Cerebellar nuclear complex (tissue), 1 donor: ENCODE data around the gene SYNE3.

Experiments
- DNase-seq, 2 experiments: peaks; one replicate each; lab custom pipeline; 2025; lab: John Stamatoyannopoulos, UW

The SYNE3 gene

DNA sequence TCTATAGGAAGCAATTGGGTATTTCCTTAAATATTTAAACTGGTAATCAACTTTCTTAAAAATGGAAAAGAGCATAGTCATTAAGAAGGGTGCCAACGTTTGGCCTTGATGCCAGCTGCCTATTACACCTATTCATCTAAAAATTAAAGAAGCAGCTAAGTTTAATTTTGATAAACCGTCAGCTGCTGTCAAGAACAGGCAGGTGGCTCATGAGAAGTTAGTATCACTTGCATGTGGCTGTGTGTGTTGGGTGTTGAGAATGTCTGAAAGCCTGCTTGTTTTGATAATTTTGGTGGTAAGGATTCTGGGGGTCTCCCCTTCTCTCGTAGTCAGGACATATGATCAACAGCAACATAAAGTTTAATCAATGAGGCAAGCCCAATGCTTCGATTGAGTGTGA, 24.9 kb upstream of the SYNE3 start:
- no peak for DNase-seq

- DNase-seq, result no peak
Measured at GRCh38 chr14:95540236-95540855, 23.9 kb upstream of the SYNE3 start.

GRCh38 chr14:95538801-95539509, 22.5 kb upstream of the SYNE3 start:
- no peak for DNase-seq

- no peak for DNase-seq
Measured at GRCh38 chr14:95537298-95538089, 21.0 kb upstream of the SYNE3 start.

GRCh38 chr14:95536671-95537070, 20.2 kb upstream of the SYNE3 start:
- DNase-seq, result no peak

- DNase-seq, result no peak
Measured at GRCh38 chr14:95536036-95536593, 19.7 kb upstream of the SYNE3 start.

- no peak for DNase-seq
Measured at GRCh38 chr14:95535226-95536021, 19.0 kb upstream of the SYNE3 start.

GRCh38 chr14:95534299-95535225, 18.1 kb upstream of the SYNE3 start, which contains the start of gene GLRX5:
GLRX5 (plus strand) TSS chr14:95535050; CDS start chr14:95535090, 40 bp downstream.
- peak; percentile 99 to 100 for DNase-seq

GRCh38 chr14:95533822-95534221, 17.4 kb upstream of the SYNE3 start:
- DNase-seq, result no peak

DNA sequence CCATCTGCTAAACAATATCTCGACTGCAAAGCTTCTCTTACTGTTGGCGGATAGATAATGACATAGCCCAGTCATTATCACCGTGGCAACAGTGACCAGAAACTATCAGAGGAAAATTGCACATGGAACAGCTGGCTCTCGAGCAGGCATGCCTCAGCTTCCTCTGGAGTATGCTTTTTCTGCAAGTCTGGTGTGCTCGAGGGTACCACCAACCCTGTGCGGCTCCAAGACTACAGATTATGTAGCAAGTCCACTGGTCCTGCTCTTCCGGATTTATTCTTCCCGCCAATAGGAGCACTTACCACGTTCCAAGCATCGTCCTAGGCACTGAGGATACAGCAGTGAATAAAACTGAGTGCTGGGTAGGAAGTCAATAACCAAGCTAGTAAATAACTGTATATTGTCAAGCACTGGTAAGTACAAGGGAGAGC, 17.0 kb upstream of the SYNE3 start:
- DNase-seq, result no peak

DNA sequence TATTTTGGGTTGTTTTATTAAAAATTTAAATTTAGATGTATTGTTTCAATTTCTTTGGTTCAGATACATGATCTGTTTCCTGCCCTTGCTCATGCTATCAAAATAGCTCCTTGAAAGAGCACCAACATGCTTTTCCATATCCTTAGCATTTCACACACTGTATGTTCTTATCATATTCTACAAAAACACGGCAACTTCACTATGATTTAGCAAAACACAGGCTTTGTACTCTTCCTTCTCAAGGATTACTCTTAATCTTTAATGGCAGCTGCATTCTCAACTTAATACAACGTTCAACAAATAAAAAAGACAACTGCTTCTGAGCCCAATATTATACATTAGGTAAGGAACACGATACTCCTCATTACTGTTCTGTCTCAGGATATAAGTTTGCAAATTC, 15.5 kb upstream of the SYNE3 start:
- DNase-seq, result no peak

DNA sequence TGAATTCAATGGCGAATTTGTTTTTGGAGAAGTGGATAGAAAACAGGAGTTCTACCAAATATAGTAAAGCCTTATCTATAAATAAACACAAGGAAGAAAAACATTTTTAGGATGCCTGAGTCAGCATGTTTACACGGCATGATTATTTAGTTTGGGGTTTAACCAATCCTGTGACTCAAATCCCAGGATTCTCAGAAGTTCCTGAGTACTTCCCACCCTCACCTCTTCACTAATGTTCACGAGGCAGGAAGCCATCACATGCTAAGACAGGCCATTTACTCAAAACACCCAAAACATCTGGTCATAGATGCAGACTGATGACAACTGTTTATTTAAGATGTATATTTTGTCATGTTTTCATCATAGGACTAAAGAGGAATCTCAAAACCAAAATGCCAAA, 15.0 kb upstream of the SYNE3 start:
- no peak for DNase-seq

DNA sequence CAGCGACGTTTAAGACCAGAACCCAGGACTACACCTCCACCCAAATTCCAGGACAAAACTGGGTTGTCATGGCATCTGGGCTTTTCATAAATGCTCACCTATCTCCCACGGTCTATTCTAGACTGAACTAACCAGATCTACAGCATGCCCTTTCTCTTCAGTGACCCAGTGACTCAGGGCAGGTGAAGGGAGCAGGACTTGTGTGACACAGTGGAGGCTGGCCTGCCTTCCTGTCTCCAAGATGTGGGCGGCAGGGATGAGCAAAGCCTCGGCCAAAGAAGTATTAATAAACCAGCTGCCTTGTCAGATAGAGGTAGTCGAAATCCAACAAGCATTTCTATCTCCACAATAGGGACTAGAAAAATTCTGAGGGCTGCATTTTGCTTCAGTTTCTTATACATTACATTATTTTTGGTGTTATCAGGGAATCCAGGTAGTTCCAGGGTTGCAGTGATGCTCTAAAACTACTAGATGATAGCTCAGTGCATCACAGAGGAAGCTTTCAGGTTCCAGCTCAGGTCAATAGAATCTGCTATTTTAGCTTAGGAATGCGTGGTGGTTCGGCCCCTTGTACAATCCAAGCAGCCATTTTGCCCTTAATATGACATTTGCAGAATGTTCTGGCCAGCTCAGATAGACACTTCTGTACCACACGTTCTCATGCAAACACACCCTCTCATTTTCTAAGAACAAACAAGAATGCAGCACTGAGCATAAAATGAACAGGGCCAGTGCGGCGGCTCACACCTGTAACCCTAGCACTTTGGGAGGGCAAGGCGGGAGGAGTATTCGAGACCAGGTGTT, 14.2 kb upstream of the SYNE3 start:
- DNase-seq, result no peak

GRCh38 chr14:95529216-95529615, 12.8 kb upstream of the SYNE3 start:
- DNase-seq, result no peak

- no peak for DNase-seq
Measured at GRCh38 chr14:95527387-95528002, 11.0 kb upstream of the SYNE3 start.

GRCh38 chr14:95526483-95527386, 10.3 kb upstream of the SYNE3 start:
- DNase-seq, result no peak

- DNase-seq, result no peak
Measured at GRCh38 chr14:95525999-95526398, 9.5 kb upstream of the SYNE3 start.
